Thyroid gland (tissue), 4 donors: ENCODE data around the gene BLACAT1.

Source experiments
- POLR2A ChIP-seq, 2 donors: fragments of 450-650 bp; IDR thresholded peaks; one replicate each; pipeline ENCODE4 v1.6.1; 2017; ENCODE audit warnings: antibody characterized with exemption in 2 of 2, mild to moderate bottlenecking in 2 of 2, moderate library complexity in 1 of 2
- TF ChIP-seq, protein P1 (sequence below), 6 experiments: fragments of 200-600 bp in 3 of 6; fragments of 450-650 bp in 3 of 6; sonication (generic) in 3 of 6; IDR thresholded peaks; one replicate each; pipeline ENCODE4 v1.5.1; 2016 to 2019; ENCODE audit warnings: antibody characterized with exemption in 6 of 6, mild to moderate bottlenecking in 2 of 6, inconsistent platforms in 1 of 6, moderate library complexity in 1 of 6

- TF ChIP-seq, protein P1, sequence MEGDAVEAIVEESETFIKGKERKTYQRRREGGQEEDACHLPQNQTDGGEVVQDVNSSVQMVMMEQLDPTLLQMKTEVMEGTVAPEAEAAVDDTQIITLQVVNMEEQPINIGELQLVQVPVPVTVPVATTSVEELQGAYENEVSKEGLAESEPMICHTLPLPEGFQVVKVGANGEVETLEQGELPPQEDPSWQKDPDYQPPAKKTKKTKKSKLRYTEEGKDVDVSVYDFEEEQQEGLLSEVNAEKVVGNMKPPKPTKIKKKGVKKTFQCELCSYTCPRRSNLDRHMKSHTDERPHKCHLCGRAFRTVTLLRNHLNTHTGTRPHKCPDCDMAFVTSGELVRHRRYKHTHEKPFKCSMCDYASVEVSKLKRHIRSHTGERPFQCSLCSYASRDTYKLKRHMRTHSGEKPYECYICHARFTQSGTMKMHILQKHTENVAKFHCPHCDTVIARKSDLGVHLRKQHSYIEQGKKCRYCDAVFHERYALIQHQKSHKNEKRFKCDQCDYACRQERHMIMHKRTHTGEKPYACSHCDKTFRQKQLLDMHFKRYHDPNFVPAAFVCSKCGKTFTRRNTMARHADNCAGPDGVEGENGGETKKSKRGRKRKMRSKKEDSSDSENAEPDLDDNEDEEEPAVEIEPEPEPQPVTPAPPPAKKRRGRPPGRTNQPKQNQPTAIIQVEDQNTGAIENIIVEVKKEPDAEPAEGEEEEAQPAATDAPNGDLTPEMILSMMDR (IDR thresholded peaks at IDR 0.05): no peak
- TF ChIP-seq POLR2A (IDR thresholded peaks at IDR 0.05): no peak
These were observed 30.8 kb downstream of the BLACAT1 start for GRCh38 chr1:205424901-205425600.
